ENCODE results near the gene UTS2R.
"Not testable (repeated sequence)": the region's sequence is repeated elsewhere in the genome, so short reads cannot be mapped to it uniquely, and the experiment has no call there.

UTS2R gene

GRCh38 chr17:82375359-82376041 lies 3.9 kb downstream of the UTS2R start:
- no peak for DNase-seq (ENCODE audit: low read depth in 2 of 2)

DNA sequence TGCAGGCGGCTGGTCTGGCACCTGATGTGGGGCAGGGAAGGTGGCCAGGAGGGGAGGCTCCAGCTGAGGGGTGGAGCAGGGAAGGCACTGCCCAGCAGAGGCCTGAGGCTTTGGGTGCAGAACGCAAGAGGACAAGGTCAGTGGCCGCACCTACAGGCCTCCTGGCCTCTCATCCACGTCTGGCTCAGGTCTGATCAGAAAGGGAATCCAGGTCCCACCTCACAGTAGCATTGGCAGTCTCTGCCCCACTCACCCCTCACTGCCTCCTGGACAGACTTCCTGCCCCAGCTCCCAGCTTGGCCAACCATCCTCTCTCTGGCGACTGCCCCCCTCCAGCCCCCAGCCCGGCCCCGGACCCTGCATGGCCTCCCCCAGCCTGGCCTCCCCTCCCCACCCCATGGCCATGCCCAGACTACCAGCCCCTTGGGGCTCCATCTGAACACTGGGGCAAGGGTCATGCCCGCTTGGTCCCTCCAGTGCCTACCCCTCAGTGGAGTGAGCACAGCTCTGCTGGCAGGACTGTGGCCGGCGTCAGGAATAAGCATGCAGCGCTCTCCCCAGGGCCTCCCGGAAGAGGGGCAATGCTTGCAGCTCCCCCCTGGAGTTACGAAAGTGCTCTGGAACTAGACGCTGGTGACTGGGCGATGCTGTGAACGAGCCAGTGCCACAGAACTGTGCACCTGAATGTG lies 4.6 kb downstream of the UTS2R start:
- no peak for DNase-seq (ENCODE audit: low read depth in 2 of 2)

DNA sequence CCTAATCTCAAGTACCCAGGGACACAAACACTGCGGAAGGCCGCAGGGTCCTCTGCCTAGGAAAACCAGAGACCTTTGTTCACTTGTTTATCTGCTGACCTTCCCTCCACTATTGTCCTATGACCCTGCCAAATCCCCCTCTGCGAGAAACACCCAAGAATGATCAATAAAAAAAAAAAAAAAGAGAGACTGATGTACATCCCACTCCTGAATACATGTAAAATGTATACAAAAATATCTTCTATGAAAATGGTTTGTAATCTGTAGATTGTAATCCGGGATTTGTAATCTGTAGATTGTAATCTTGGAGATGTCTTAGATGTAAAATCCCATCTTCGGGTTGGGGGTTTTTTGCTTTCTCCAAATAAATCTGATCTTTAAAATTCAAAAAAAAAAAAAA lies 5.7 kb downstream of the UTS2R start:
- DNase-seq (ENCODE audit: low read depth in 2 of 2), result not testable (repeated sequence)

DNA sequence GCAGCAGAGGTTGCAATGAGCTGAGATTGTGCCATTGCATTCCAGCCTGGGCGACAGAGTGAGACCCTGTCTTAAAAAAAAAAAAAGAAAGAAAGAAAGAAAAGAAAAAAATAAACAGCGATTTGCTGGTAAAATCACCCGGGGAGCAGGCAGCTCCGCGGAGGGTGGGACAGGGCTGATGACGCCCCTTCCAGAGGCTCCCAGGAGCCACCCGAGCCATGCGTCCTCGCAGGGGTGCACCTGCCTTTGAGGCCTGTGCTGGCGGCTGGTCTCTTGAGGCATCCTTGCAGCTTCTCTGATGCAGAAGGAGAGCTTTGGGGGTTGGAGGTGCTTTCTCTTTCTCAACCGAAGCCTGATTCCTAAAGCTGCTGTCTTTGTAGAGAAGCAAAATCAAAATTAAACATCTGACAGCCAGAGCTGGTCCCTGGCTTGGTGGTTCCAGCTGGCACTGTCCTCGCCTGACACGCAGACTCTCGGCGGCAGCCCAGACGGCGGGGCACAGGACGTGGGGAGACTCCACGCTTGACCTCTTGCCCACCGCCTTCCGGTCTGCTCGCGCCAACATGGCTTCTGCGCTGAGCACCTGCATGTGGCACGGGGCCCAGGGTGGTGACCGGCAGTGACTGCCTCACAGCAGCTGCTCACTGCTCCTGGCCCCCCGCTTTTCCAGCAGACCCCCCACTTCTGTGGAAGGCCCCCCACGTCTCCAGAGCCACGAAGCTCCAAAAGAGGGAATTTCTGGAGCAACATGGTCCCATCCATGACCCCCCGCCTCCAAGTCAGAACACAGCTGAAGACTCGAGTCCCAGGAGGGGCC lies 6.6 kb downstream of the UTS2R start:
- no peak for DNase-seq (ENCODE audit: low read depth in 2 of 2)

DNA sequence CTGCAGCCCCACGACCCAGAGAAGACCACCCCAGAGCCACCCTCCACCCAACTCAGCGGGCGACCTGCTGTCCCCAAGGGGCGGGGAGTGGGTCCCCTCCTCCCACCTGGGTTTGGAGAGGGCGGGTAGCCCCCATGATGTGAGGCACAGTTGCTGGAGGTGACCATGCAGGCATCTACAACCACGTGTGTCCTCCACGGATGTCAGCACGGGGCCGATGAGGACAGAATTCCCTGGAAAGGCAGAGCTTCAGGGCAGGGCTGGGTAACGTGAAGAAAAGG lies 7.1 kb downstream of the UTS2R start:
- DNase-seq (ENCODE audit: low read depth in 2 of 2), result no peak

DNA sequence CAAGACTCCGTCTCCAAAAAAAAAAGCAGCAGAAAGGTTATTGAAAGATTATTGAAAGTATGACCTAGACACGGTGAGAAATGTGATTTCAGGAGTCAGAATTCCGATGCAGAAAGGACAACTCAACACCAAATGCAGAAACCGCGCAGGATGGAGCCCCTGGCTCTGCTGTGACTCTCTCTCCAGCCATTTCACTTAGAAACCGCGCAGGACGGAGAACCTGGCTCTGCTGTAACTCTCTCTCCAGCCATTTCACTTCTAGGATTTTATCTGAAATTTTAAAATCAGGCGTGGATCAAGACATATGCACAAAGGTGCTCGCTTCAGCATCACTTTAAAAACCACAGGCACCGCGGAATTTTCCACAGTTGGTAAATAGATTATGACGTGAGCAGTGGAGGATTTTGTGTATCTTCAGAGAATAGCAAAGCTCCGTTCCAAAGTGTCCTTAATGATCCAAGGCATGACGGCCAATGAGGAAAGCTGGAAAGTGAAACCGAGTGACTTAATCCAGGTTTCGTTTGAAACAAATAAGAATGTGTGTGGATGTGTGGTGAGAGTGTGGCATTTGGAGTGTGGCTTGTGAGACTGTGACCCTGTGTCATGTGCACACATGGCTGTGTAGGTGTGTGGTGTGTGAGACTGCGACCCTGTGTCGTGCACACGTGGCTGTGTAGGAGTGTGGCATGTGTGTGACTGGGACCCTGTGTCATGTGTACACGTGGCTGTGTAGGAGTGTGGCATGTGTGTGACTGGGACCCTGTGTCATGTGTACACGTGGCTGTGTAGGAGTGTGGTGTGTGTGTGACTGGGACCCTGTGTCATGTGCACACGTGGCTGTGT lies 9.5 kb downstream of the UTS2R start:
- DNase-seq (ENCODE audit: low read depth in 2 of 2), result no peak

DNA sequence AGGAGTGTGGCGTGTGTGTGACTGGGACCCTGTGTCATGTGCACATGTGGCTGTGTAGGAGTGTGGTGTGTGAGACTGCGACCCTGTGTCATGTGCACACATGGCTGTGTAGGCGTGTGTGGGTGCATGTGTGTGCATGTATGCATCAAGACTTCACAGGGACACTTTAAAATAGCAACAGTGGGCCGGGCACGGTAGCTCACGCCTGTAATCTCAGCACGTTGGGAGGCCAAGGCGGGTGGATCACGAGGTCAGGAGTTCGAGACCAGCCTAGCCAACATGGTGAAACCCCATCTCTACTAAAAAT lies 10.1 kb downstream of the UTS2R start:
- DNase-seq (ENCODE audit: low read depth in 2 of 2), result not testable (repeated sequence)

- DNase-seq (ENCODE audit: low read depth in 2 of 2), result not testable (repeated sequence)
Observed at GRCh38 chr17:82382220-82382932, 10.8 kb downstream of the UTS2R start.

- no peak for DNase-seq (ENCODE audit: low read depth in 2 of 2)
Observed at GRCh38 chr17:82382933-82383255, 11.3 kb downstream of the UTS2R start.

DNA sequence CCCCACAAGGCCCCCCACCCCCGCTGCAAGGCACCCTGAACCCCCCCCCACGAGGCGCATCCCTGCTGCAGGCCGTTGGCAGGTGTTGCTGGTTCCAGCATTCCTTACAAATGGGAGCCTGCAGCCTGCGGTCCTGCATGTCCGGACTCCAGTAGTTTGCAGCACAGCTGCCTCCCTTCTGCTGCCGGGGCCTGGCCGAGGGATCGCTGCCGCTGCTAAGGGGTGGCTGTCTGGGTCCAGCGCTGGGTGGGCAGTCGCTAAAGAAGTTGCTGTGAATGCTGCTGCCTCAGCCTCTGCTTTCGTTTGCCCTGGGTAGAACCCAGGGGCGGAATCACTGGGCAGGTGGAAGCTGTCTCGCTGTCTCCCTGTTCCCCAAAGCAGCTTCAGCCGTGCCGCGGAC lies 11.8 kb downstream of the UTS2R start:
- DNase-seq (ENCODE audit: low read depth in 2 of 2), result no peak

- no peak for DNase-seq (ENCODE audit: low read depth in 2 of 2)
Observed at GRCh38 chr17:82384051-82384729, 12.6 kb downstream of the UTS2R start.

DNA sequence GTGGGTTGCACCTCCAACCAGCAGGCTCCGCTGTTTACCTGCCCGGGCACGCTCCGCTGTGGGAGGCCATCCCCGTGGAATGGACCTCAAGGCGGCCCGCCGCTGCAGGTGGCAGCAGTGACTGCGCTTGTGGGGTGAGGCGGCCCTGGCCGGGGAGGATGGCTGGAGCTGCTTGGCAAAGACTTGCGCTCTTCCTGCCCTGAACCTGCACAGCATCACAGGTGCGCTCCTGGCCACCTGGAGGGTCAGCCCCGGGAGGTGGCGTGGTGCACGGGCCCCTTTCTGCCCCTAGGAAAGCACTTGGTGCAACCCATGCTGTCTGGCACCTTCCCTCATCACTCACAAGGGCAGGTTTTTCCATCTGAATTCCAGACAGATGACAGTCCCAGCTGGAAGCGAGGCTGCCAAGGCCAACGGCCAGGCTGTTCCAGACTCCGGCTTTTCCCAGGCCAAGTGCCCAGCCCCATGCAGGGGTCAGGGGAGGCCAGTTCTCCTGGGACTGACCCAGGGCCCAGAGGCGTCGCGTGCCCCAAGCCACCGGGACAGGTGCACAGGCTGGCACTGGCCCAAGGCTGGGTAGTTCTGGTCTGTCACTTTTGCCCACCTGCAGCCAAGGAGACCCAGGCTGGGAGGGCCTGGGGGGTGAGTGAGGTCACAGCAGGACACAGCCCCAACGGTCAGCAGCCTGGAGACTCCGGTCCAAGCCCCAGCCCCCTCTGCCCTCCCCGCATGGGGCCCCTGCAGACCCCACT lies 13.3 kb downstream of the UTS2R start:
- DNase-seq (ENCODE audit: low read depth in 2 of 2), result no peak

GRCh38 chr17:82385559-82386254 lies 14.1 kb downstream of the UTS2R start:
- no peak for DNase-seq (ENCODE audit: low read depth in 2 of 2)

GRCh38 chr17:82386255-82386831 lies 14.8 kb downstream of the UTS2R start:
- DNase-seq (ENCODE audit: low read depth in 2 of 2), result no peak

GRCh38 chr17:82386881-82387704 lies 15.5 kb downstream of the UTS2R start:
- DNase-seq (ENCODE audit: low read depth in 2 of 2), result no peak

GRCh38 chr17:82387705-82388106 lies 16.1 kb downstream of the UTS2R start:
- DNase-seq (ENCODE audit: low read depth in 2 of 2), result no peak

DNA sequence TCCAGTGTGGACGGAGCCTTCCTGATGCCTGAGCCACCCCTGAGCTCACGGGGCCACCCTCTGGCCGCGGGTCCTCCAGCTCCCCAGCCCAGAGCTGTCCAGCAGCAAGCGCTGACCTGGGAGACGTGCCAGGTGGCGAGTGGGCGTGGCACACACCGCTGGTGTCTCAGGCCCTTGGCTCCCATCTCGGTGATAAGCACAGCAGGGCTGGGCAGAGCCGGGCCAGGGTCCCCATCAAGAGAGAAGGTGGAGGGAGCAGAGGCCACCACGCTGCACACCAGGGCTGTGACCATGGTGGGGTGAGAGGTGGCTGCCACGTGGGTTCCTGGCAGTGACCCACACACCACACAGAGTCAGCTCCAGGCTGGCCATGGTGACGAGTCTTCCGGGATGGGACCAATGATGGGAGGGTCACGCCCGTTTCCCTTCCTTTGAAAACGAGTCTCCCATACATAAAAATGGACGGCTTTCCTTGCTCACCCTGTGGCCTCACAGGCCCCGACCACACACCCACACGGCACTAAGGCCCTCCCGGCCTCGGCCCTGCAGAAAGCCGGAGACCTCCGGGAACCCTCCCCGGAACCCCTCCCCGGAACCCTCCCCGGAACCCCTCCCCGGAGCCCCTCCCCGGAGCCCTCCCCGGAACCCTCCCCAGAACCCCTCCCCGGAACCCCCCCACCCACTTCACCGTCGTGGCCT lies 16.8 kb downstream of the UTS2R start:
- DNase-seq (ENCODE audit: low read depth in 2 of 2), result no peak

DNA sequence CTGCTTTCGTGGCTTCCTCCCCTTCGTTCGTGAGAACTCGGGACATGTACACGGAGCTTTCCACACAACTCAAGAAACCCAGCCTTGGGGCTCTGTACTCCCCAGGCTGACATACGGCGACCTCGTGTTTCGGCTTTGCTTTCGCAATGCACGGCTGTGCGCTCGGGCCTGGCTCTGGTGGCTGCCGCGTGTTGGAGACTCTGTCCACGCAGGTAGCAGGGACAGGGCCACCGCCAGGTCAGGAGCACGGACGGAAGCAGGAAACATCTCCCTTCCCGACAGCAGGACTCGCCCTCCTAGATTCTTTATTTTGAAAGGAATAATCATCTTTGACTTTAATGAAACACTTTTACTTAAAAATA lies 17.3 kb downstream of the UTS2R start:
- no peak for DNase-seq (ENCODE audit: low read depth in 2 of 2)

All from stimulated activated CD4-positive, alpha-beta T cell treated with anti-CD3 and anti-CD28 coated beads, Interleukin-1b, Interleukin-23, amount 100 ng/mL, for 1 hour (primary cell).